ENCODE data around the gene EPYC.

- TF ChIP-seq CTCF (IDR thresholded peaks at IDR 0.05; ENCODE audit: low read depth, low read length, missing input control) (no peak), YY1 (IDR thresholded peaks at IDR 0.05) (no peak), GABPA (IDR thresholded peaks at IDR 0.05 in 1 of 2, conservative IDR thresholded peaks at IDR 0.05 in 1 of 2) (no peak), JUND (IDR thresholded peaks at IDR 0.05) (no peak), EGR1 (IDR thresholded peaks at IDR 0.05; ENCODE audit: low read depth in 2 of 2) (no peak), RAD21 (IDR thresholded peaks at IDR 0.05) (no peak), REST (IDR thresholded peaks at IDR 0.05) (no peak)
- TF ChIP-seq, protein P1, sequence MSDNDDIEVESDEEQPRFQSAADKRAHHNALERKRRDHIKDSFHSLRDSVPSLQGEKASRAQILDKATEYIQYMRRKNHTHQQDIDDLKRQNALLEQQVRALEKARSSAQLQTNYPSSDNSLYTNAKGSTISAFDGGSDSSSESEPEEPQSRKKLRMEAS (IDR thresholded peaks at IDR 0.05): no peak
Measured at GRCh38 chr12:90916516-90916915, 88.3 kb downstream of the EPYC start.

All from liver (tissue), 3 donors.